SK-N-DZ (cell line): Measurements from ENCODE around the gene KCNH3. TPM values are rescaled to one million over a fixed set of nuclear protein-coding genes. Genes with fewer than 3 reads are reported as not detected.
"Not testable (repeated sequence)": the region's sequence is repeated elsewhere in the genome, so short reads cannot be mapped to it uniquely, and the experiment has no call there.

Experiments
- DNase-seq: peaks from one replicate; pipeline ENCODE4 v3.0.0-alpha.2; 2015; ENCODE audit warnings: low spot score
- polyA plus RNA-seq, 2 experiments: library from polyadenylated mRNA; depleted of rRNA; stranded (reverse); fragments of >200 nt; gene quantifications; 2 replicates each; pipeline ENCODE4 v1.2.3, GENCODE V29; 2014

Gene KCNH3
- 7.2 and 8.5 TPM in 2 replicates for polyA plus RNA-seq (2014; cell fraction: cytosol; rRNA removed)
- polyA plus RNA-seq (2014; cell fraction: nucleus; rRNA removed), result 15.3 and 21.5 TPM in 2 replicates

- DNase-seq, result peak; percentile 89
Measured at GRCh38 chr12:49538510-49539403, at the start of gene KCNH3. TSS of gene KCNH3 (plus strand) at chr12:49539030. CDS start at chr12:49539417, 387 bp downstream.

DNA sequence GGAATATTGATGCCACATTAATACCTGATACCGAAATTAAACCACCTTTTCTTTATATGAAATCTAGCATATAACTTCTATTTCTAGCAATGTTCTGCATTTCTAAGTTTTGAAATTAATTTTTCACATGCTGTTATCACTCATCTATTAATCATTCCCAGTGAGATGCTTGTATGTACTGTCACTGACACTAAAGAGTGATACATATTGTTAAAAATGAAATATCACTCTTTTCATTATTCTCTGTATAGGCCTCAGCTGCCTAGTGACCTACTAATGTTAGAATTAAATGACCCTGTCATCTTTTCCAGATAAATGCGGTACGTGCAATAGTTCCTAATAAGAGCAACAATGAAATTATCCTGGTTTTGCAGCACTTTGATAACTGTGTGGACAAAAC lies 49.7 kb upstream of the KCNH3 start:
- DNase-seq, result no peak

DNA sequence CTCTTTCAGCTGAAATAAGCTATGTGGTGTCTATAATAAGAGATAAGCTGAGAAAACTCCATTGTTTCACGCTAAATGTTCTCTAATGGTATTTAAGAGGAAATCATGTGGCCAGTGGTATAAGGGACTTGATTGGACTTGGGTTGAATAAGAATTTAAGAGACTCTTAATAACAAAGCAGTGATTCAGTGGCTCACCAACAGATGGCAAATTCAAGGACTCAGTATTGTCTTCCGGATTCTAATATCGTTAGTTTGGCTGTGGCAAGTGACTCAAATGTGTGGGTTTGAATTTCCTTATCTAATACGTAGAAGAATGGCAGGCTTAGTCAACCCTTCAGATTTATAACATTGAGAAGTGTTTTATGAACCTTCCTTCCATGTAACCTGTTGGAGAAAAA lies 49.1 kb upstream of the KCNH3 start:
- no peak for DNase-seq

- no peak for DNase-seq
Measured at GRCh38 chr12:49491823-49492222, 47.0 kb upstream of the KCNH3 start.

GRCh38 chr12:49493900-49494299 lies 44.9 kb upstream of the KCNH3 start:
- no peak for DNase-seq

DNA sequence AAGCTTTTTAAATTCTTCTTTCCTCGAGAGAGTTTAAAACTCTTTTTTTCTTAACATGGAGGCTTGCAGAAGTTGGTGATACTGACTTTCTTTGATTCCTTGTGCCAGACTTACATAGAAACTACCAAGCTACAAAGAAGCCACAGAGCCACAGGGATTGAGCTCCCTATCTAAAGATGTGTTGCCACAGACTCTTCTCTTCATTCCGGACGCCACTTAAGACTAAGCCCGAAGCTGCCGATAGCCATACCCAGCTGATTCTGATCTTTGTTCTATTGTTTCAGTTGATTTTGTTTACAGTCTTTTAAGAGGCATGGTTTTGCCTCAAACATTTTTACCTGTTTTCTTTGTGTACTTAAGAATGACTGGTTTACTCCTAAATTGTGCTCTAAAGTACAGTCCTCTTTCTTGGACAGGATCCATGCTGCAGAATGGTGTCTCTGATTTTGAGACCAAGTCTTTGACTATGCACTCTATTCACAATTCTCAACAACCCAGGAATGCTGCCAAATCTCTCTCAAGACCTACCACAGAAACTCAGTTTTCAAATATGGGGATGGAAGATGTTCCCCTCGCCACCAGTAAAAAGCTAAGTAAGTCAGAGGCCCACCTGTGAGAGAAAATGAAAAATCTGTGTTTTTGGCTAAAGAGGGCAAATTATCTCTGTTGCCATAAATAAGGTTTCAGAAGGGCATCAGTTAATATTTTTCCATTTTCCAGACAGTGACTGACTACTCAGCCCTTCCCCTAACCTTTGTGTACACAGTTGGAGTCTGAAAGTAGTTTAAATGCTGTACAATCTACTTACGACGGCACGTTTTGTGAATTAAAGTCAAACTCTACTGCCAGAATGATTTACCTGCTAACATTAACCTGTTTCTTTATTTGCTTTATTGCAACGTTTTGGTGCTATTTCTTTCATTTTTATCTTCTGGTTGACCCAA lies 42.1 kb upstream of the KCNH3 start:
- DNase-seq, result no peak

- DNase-seq, result no peak
Measured at GRCh38 chr12:49501895-49502294, 36.9 kb upstream of the KCNH3 start.

DNA sequence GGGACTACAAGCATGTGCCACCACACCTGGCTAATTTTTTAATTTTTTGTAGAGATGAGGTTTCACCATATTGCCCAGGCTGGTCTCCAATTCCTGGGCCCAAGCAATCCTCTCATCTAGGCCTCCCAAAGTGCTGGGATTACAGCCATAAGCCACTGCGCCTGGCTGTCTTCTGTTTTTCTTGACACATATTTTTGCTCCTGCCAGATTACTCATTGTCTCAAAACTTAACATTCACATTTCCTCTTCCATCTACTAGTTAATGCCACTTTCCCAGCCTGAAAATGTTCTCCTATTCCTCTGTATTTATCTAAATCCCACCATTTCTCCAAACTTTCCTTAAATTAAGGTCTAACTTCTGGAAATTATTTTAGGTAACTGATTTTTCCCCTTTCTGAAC lies 36.2 kb upstream of the KCNH3 start:
- DNase-seq, result no peak

DNA sequence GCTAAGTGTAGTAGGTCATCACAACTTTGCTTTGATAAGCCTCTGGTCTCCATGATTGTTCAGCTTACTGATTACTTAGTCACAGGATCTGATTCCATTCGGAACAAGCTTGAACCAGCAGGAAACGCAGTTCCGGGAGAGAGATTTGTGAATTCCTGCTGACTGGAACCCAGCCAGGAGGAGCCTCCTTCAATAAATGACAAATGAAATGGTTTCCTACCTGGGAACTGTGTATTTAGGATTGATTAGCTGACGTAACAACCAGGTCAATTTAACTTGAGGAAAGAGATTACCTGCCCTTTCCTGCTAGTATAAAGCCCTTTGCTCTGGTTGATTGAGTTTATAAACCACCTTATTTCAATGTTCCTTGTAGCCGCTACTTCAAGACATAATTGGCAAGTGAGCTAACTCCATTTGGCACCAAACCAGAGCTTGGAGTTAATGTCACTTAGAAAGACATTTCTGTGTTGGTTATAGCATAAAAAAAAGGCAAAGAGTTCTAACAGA lies 35.1 kb upstream of the KCNH3 start:
- no peak for DNase-seq

DNA sequence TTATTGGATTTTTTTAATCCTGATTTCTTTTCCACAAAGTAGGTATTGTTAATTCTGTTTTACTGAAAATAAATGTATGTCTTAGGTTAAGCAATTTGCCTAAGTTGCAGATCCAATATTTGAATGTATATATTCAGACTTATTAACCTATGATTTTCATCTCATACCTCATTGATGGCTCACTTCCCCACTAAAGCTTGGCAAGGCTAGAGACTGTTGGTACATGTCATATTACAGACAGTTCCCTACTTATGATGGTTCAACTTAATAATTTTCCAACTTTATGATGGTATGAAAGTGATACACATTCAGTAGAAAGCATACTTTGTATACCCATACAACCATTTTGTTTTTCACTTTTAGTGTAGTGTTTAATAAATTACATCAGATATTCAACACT lies 33.2 kb upstream of the KCNH3 start:
- DNase-seq, result no peak

DNA sequence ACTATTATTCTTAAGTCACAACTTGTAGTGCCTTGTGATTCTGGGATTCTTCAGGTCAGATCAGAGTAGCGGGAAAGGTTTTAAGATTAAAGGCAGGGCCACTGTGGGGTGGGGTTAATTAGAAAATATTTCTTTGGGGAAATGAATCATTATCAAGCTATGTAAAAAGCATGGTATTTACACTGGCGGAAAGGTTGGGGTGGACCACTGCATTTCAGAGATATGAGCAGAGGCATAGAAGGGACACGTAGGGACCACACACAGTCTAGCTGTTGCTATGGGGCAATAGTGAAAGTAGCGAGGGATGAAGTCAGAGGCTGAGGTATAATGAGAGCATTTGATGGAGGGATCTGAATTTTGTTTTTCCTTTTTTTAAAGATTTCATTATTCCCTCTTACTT lies 31.7 kb upstream of the KCNH3 start:
- DNase-seq, result no peak

GRCh38 chr12:49509681-49510080 lies 29.1 kb upstream of the KCNH3 start:
- not testable (repeated sequence) for DNase-seq

DNA sequence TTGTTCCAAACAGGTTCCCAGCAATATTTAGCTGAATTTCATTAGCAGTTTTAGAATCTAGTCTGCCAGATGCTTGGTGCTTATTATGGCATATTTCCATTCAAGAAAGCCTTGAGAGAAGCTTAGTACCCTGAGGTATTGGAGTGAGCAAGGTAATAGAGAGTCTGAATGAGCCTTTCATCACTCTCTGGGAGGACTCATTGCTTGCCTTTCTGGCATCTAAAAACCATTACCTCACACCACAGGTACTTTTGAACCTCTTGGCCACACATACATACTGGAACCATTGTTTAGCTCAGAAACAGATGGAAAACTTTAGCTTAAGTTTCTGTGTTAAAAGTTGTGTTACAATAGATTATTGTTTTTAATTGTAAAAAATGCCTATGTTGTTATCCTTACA lies 27.4 kb upstream of the KCNH3 start:
- no peak for DNase-seq

GRCh38 chr12:49512546-49512945 lies 26.3 kb upstream of the KCNH3 start:
- DNase-seq, result no peak

GRCh38 chr12:49515266-49515665 lies 23.6 kb upstream of the KCNH3 start:
- no peak for DNase-seq

DNA sequence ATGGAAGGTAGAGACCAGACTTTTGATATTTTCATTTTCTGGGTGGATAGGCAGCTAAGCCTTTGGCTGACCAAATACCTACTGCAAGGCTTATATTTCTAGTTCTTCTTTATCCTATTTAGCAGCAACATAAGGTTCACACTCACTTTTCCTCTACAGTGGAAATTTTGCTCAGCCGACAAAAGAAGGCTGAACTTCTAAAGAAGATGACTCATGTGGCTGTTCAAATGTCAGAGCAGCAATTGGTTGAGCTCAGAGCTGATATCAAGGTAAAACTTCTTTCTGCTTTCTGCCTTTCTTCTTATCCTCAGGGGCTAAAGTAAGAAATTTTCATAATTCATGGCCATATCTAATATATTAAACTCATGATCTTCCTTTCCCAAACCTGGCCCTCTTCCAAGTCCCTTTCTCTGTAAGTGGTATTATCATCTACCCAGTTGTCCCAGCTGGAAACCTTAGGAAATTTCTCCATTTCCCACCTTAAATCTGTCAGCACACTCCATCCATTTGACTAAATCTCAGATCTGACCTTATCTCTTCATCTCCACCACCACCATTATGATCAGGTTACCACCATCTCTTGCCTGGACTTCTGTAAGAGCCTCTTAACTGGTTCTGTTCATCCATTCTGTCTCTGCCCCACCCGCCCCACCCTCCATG lies 19.8 kb upstream of the KCNH3 start:
- peak; percentile 32 for DNase-seq

DNA sequence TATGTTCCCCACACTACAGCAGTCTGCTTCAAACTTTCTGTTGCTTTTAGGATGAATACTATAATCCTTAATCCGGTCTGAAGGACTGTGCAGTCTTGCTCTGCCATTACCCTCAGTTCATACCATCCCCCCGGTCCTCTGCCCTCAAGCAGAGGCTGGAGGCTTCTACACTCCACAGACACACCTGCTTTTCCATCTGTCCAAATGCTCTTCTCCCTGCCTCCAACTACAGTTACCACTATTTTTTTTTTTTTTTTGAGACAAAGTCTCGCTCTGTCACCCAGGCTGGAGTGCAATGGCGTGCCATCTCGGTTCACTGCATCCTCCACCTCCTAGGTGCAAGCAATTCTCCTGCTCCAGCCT lies 19.3 kb upstream of the KCNH3 start:
- DNase-seq, result no peak

- DNase-seq, result no peak
Measured at GRCh38 chr12:49521389-49521788, 17.4 kb upstream of the KCNH3 start.

DNA sequence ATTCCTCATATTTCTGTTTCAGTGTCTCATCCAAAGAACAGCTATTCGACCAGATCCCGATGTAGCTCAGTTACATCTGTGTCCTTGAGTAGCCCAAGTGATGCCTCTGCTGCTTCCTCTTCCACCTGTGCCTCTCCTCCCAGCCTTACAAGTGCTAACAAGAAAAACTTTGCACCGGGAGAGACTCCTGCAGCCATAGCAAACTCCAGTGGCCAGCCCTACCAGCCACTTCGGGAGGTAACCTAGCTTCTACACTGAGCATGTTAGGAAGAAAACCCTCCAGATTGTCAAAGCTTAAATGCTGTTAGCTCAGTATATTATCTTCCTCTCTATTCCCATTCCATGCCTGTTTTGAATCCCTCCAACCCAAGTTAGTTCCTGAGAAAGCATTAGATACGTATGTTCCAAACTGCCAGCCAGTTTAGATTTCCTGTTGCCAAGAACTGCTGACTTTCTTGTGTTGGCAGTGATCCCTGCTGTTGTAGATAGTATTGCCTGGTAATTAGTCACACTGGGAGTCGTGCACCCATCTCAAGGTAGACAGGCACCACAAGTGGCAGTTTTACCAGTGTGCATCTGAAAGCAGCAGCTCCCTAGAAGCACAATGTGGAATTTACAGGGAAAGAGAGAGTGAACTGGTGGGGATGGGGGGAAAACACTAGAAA lies 14.0 kb upstream of the KCNH3 start:
- no peak for DNase-seq

- no peak for DNase-seq
Measured at GRCh38 chr12:49525942-49526341, 12.9 kb upstream of the KCNH3 start.
